ENCODE data around the gene CD2.

Gene CD2

DNA sequence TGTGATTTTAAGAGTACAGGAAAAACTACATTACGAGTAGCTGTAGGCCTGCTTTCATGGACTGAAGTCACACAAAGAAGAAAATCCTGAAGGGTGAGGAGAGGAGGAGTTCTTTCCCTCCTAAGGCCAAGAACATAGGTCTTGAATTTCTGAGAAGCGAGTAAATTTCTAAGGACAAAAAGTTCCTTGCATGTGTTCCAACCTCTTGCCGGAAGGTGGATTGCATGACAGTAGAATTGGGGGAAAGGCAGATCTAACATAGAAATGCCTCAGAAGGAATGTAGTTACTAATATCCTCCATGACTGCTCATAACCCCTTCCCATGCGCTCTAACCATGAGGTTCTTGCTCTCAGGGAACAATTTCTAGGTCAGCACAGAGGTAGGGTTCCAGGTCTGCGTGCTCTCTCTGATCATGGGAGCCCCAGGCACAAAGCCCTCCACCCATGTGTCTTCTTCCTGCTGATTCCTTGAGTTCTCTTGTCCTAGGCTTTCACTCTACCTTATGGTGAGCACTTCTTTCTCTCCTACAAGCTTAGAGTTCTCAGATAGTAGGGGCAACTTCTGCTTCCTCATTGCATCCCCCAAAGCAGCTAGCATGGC lies 13.7 kb downstream of the CD2 start:
- H3K27me3 ChIP-seq (ENCODE audit: insufficient read depth, low read length, poor library complexity): no peaks in the 10 kb centered on the region
- H3K27ac ChIP-seq (ENCODE audit: low read length): peak overlapping the region; percentile 100
- H3K79me2 ChIP-seq (ENCODE audit: insufficient read depth, low read length): no peaks in the 10 kb centered on the region
- H2AFZ ChIP-seq (ENCODE audit: low read depth, low read length): peak overlapping the region; percentile 60
- TF ChIP-seq EZH2 (IDR thresholded peaks at IDR 0.05; ENCODE audit: borderline replicate concordance, low read depth, low read length, severe bottlenecking): no peak
- TF ChIP-seq, protein P1, sequence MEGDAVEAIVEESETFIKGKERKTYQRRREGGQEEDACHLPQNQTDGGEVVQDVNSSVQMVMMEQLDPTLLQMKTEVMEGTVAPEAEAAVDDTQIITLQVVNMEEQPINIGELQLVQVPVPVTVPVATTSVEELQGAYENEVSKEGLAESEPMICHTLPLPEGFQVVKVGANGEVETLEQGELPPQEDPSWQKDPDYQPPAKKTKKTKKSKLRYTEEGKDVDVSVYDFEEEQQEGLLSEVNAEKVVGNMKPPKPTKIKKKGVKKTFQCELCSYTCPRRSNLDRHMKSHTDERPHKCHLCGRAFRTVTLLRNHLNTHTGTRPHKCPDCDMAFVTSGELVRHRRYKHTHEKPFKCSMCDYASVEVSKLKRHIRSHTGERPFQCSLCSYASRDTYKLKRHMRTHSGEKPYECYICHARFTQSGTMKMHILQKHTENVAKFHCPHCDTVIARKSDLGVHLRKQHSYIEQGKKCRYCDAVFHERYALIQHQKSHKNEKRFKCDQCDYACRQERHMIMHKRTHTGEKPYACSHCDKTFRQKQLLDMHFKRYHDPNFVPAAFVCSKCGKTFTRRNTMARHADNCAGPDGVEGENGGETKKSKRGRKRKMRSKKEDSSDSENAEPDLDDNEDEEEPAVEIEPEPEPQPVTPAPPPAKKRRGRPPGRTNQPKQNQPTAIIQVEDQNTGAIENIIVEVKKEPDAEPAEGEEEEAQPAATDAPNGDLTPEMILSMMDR (IDR thresholded peaks at IDR 0.05; ENCODE audit: borderline replicate concordance, extremely low read depth, low read length, poor library complexity, severe bottlenecking): no peak
- peaks cover 99% of the 10 kb centered on the region for H3K4me1 ChIP-seq (ENCODE audit: insufficient read depth, low read length)
- H4K20me1 ChIP-seq (ENCODE audit: insufficient read depth, low read length): no peaks in the 10 kb centered on the region
- H3K9ac ChIP-seq (ENCODE audit: low read depth, low read length): peak overlapping the region; percentile 76
- no peaks in the 10 kb centered on the region for H3K36me3 ChIP-seq (ENCODE audit: insufficient read depth, low read length)
- H3K9me3 ChIP-seq (ENCODE audit: insufficient read depth, low read length, severe bottlenecking): no peaks in the 10 kb centered on the region
- no peak for ATAC-seq (ENCODE audit: insufficient read depth, low read depth)
- no peak overlapping the region for H3K4me2 ChIP-seq (ENCODE audit: insufficient read depth, low read length)
- peak overlapping the region in 1 of 2 experiments; percentile 4; a peak in 1 of 4 replicates for H3K4me3 ChIP-seq (ENCODE audit: low read depth in 1 of 2, low read length in 2 of 2)
- DNase-seq: no peak

DNA sequence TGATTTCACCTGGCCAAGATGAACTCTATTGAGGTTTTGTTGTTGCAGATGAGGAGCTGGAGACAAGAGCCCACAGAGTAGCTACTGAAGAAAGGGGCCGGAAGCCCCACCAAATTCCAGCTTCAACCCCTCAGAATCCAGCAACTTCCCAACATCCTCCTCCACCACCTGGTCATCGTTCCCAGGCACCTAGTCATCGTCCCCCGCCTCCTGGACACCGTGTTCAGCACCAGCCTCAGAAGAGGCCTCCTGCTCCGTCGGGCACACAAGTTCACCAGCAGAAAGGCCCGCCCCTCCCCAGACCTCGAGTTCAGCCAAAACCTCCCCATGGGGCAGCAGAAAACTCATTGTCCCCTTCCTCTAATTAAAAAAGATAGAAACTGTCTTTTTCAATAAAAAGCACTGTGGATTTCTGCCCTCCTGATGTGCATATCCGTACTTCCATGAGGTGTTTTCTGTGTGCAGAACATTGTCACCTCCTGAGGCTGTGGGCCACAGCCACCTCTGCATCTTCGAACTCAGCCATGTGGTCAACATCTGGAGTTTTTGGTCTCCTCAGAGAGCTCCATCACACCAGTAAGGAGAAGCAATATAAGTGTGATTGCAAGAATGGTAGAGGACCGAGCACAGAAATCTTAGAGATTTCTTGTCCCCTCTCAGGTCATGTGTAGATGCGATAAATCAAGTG lies 14.3 kb downstream of the CD2 start:
- Histone ChIP-seq H3K9me3 (ENCODE audit: insufficient read depth, low read length, severe bottlenecking) (peaks cover 4% of the 10 kb centered on the region), H3K9ac (ENCODE audit: low read depth, low read length) (peak overlapping the region; percentile 76), H4K20me1 (ENCODE audit: insufficient read depth, low read length) (no peaks in the 10 kb centered on the region), H3K79me2 (ENCODE audit: insufficient read depth, low read length) (no peaks in the 10 kb centered on the region), H3K4me1 (ENCODE audit: insufficient read depth, low read length) (peaks cover 94% of the 10 kb centered on the region), H3K27me3 (ENCODE audit: insufficient read depth, low read length, poor library complexity) (no peaks in the 10 kb centered on the region), H2AFZ (ENCODE audit: low read depth, low read length) (peak overlapping the region; percentile 60), H3K4me2 (ENCODE audit: insufficient read depth, low read length) (peak overlapping the region; percentile 49), H3K27ac (ENCODE audit: low read length) (peak overlapping the region; percentile 100), H3K4me3 (ENCODE audit: low read depth in 1 of 2, low read length in 2 of 2) (peak overlapping the region in 1 of 2 experiments; percentile 35; a peak in 1 of 4 replicates), H3K36me3 (ENCODE audit: insufficient read depth, low read length) (no peaks in the 10 kb centered on the region)
- TF ChIP-seq EZH2 (IDR thresholded peaks at IDR 0.05; ENCODE audit: borderline replicate concordance, low read depth, low read length, severe bottlenecking): no peak
- TF ChIP-seq, protein P1 (IDR thresholded peaks at IDR 0.05; ENCODE audit: borderline replicate concordance, extremely low read depth, low read length, poor library complexity, severe bottlenecking): no peak
- DNase-seq: no peak
- peak; percentile 1; the same call in 2 of the 3 replicates for ATAC-seq (ENCODE audit: insufficient read depth, low read depth)

DNA sequence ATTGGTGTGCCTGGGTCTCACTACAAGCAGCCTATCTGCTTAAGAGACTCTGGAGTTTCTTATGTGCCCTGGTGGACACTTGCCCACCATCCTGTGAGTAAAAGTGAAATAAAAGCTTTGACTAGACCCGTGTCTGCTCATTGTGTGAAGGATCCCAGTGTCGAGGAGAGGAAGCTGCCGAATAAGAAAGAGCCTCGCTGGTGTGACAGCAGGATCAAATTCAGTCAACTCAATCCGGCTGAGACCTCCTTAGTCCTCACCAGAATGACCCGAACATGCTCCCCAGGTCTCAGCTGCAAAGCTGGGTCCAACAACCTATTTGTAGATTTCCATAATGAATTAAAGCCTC lies 14.8 kb downstream of the CD2 start:
- H3K9me3 ChIP-seq (ENCODE audit: insufficient read depth, low read length, severe bottlenecking): peaks cover 4% of the 10 kb centered on the region
- TF ChIP-seq, protein P1 (IDR thresholded peaks at IDR 0.05; ENCODE audit: borderline replicate concordance, extremely low read depth, low read length, poor library complexity, severe bottlenecking): no peak
- no peak for TF ChIP-seq EZH2 (IDR thresholded peaks at IDR 0.05; ENCODE audit: borderline replicate concordance, low read depth, low read length, severe bottlenecking)
- no peaks in the 10 kb centered on the region for H3K36me3 ChIP-seq (ENCODE audit: insufficient read depth, low read length)
- H3K9ac ChIP-seq (ENCODE audit: low read depth, low read length): peak overlapping the region; percentile 76
- no peaks in the 10 kb centered on the region for H3K79me2 ChIP-seq (ENCODE audit: insufficient read depth, low read length)
- H3K4me2 ChIP-seq (ENCODE audit: insufficient read depth, low read length): peak overlapping the region; percentile 49
- ATAC-seq (ENCODE audit: insufficient read depth, low read depth) (peak; percentile 43), DNase-seq (peak; percentile 68)
- H4K20me1 ChIP-seq (ENCODE audit: insufficient read depth, low read length): no peaks in the 10 kb centered on the region
- H3K27me3 ChIP-seq (ENCODE audit: insufficient read depth, low read length, poor library complexity): no peaks in the 10 kb centered on the region
- H3K4me1 ChIP-seq (ENCODE audit: insufficient read depth, low read length): peaks cover 89% of the 10 kb centered on the region
- H3K27ac ChIP-seq (ENCODE audit: low read length): peak overlapping the region; percentile 100
- H3K4me3 ChIP-seq (ENCODE audit: low read depth in 1 of 2, low read length in 2 of 2): peak overlapping the region in 1 of 2 experiments; percentile 35; a peak in 1 of 4 replicates
- H2AFZ ChIP-seq (ENCODE audit: low read depth, low read length): peak overlapping the region; percentile 60
